ENCODE results near the gene NFATC2.

- no peak for TF ChIP-seq CTCF (IDR thresholded peaks at IDR 0.05; ENCODE audit: insufficient read depth, low read length, poor library complexity, severe bottlenecking)
- TF ChIP-seq EZH2phosphoT487 (conservative IDR thresholded peaks at IDR 0.05; ENCODE audit: low read length), result no peak
Measured at GRCh38 chr20:51525241-51526105, 17.0 kb downstream of the NFATC2 start.

All from SU-DHL-6 (cell line).